HepG2 (cell line): ENCODE results near the gene SPIRE1. TPM values are rescaled to one million over a fixed set of nuclear protein-coding genes. Genes with fewer than 3 reads are reported as not detected.

ENCODE experiments used
- CHD2 ChIP-seq: IDR thresholded peaks from 2 replicates; pipeline ENCODE4 v1.6.1; 2011; ENCODE audit warnings: low read depth, low read length, improper control_type of control experiment
- DMAP1 ChIP-seq: IDR thresholded peaks from 2 replicates; pipeline ENCODE4 v1.6.1; 2016
- FOXA1 ChIP-seq, 2 experiments: fragments of 450-650 bp in 1 of 2; sonication (generic) in 1 of 2; formaldehyde crosslinking in 1 of 2; IDR thresholded peaks; 2 replicates each; pipeline versions ENCODE4 v1.4.0 to v1.6.1; 2016 to 2020; ENCODE audit warnings: missing genetic modification reagents in 1 of 2
- HCFC1 ChIP-seq: fragments of 150-350 bp; IDR thresholded peaks from 2 replicates; pipeline ENCODE4 v1.6.1; 2014; ENCODE audit warnings: low read depth, low read length
- JUND ChIP-seq: sonication (generic); formaldehyde crosslinking; IDR thresholded peaks from 2 replicates; pipeline ENCODE4 v1.8.0; 2022; ENCODE audit warnings: mild to moderate bottlenecking, missing genetic modification reagents
- MAFK ChIP-seq, 2 experiments: IDR thresholded peaks in 1 of 2; conservative IDR thresholded peaks in 1 of 2; 2 replicates each; pipeline ENCODE4 v1.6.1; 2011; ENCODE audit warnings: improper control_type of control experiment in 2 of 2, low read length in 2 of 2
- MED1 ChIP-seq: sonication (generic); formaldehyde crosslinking; IDR thresholded peaks from 2 replicates; pipeline ENCODE4 v1.4.0; 2020; ENCODE audit warnings: missing genetic modification reagents
- MTF1 ChIP-seq: sonication (generic); formaldehyde crosslinking; IDR thresholded peaks from 2 replicates; pipeline ENCODE4 v1.5.0; 2020; ENCODE audit warnings: missing genetic modification reagents
- NFE2L1 ChIP-seq: sonication (generic); formaldehyde crosslinking; IDR thresholded peaks from 2 replicates; pipeline ENCODE4 v1.4.0; 2020; ENCODE audit warnings: missing genetic modification reagents, mild to moderate bottlenecking, borderline replicate concordance
- NFKBIZ ChIP-seq: IDR thresholded peaks from 2 replicates; pipeline ENCODE4 v1.6.1; 2018; ENCODE audit warnings: missing genetic modification reagents, missing compliant biosample characterization
- NR2F6 ChIP-seq, 2 experiments: IDR thresholded peaks; 2 replicates each; pipeline ENCODE4 v1.6.1; 2016; ENCODE audit warnings: antibody characterized with exemption in 1 of 2, mild to moderate bottlenecking in 1 of 2
- TBX3 ChIP-seq: fragments of 450-650 bp; IDR thresholded peaks from 2 replicates; pipeline ENCODE4 v1.6.1; 2017; ENCODE audit warnings: antibody characterized with exemption, mild to moderate bottlenecking, inconsistent platforms, borderline replicate concordance
- ZC3H13 ChIP-seq: sonication (generic); formaldehyde crosslinking; IDR thresholded peaks from 2 replicates; pipeline ENCODE4 v1.8.1; 2023; ENCODE audit warnings: mild to moderate bottlenecking, missing genetic modification reagents, moderate library complexity
- ZNF335 ChIP-seq: sonication (generic); formaldehyde crosslinking; IDR thresholded peaks from 2 replicates; pipeline ENCODE4 v1.4.0; 2020; ENCODE audit warnings: missing genetic modification reagents
- ZNF629 ChIP-seq: sonication (generic); formaldehyde crosslinking; conservative IDR thresholded peaks from 2 replicates; pipeline ENCODE4 v1.5.0; 2020; ENCODE audit warnings: missing genetic modification reagents
- ZNF768 ChIP-seq: sonication (generic); formaldehyde crosslinking; IDR thresholded peaks from 2 replicates; pipeline ENCODE4 v1.4.0; 2020; ENCODE audit warnings: missing genetic modification reagents
- polyA plus RNA-seq, 8 experiments: library from polyadenylated mRNA; depleted of rRNA in 3 of 8; stranded (reverse) in 7 of 8; unstranded in 1 of 8; fragments of >200 nt; fragmentation: Illumina TruSeq in 4 of 8; extraction: Trizol in 4 of 8; gene quantifications; 2 replicates each; pipeline versions ENCODE4 v1.2.1 to v1.2.3, GENCODE V29; 2011 to 2016; ENCODE audit warnings: low read depth in 4 of 8, missing spikeins in 1 of 8, mixed read lengths in 1 of 8; ENCODE audit not compliant: insufficient read depth in 1 of 8
- total RNA-seq, 5 experiments: library from RNA; depleted of rRNA; stranded (reverse); fragments of >200 nt; fragmentation: Illumina TruSeq; extraction: Trizol; gene quantifications; 2 replicates each; pipeline ENCODE4 v1.2.3, GENCODE V29; 2016; ENCODE audit warnings: low read depth in 1 of 5
- TF ChIP-seq, protein P1 (sequence below): sonication (generic); formaldehyde crosslinking; IDR thresholded peaks from 2 replicates; pipeline ENCODE4 v1.8.1; 2023; ENCODE audit warnings: missing genetic modification reagents, inconsistent platforms, borderline replicate concordance
- TF ChIP-seq, protein P2 (sequence below): sonication (generic); formaldehyde crosslinking; IDR thresholded peaks from 2 replicates; pipeline ENCODE4 v1.4.0; 2020; ENCODE audit warnings: missing genetic modification reagents
- TF ChIP-seq, protein P3 (sequence below): sonication (generic); formaldehyde crosslinking; IDR thresholded peaks from 2 replicates; pipeline ENCODE4 v1.4.0; 2020; ENCODE audit warnings: missing genetic modification reagents

Gene SPIRE1
- total and polyA plus RNA-seq, 2 of the 13 experiments (the other 11 are each of a cell fraction or from before 2014, with no cell fraction given), result 9.9 to 21.3 TPM

DNA sequence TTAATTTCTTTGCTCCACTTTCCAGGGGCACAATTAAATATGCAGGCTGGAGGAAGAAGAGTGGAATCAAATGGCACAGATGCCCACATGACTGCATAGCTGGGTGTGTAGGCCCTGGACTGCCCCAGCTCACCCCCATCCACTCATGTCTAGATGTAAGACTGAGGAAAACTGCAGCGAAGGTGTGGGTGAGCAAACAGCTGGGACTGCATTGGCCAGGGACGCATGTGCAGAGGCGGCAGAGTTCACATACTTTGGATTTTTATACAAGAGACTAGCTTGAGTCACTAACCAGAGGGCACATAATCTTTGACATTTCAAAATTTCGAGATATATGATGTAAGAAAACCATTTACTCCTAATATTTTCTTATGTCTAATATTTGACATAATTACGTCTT is 60.1 kb downstream of the SPIRE1 start (continued):
- TF ChIP-seq, protein P1, sequence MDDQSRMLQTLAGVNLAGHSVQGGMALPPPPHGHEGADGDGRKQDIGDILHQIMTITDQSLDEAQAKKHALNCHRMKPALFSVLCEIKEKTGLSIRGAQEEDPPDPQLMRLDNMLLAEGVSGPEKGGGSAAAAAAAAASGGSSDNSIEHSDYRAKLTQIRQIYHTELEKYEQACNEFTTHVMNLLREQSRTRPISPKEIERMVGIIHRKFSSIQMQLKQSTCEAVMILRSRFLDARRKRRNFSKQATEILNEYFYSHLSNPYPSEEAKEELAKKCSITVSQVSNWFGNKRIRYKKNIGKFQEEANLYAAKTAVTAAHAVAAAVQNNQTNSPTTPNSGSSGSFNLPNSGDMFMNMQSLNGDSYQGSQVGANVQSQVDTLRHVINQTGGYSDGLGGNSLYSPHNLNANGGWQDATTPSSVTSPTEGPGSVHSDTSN (CRISPR knock-in tag), result no peak
- TF ChIP-seq TBX3, result peak; percentile 92
- TF ChIP-seq, protein P2, sequence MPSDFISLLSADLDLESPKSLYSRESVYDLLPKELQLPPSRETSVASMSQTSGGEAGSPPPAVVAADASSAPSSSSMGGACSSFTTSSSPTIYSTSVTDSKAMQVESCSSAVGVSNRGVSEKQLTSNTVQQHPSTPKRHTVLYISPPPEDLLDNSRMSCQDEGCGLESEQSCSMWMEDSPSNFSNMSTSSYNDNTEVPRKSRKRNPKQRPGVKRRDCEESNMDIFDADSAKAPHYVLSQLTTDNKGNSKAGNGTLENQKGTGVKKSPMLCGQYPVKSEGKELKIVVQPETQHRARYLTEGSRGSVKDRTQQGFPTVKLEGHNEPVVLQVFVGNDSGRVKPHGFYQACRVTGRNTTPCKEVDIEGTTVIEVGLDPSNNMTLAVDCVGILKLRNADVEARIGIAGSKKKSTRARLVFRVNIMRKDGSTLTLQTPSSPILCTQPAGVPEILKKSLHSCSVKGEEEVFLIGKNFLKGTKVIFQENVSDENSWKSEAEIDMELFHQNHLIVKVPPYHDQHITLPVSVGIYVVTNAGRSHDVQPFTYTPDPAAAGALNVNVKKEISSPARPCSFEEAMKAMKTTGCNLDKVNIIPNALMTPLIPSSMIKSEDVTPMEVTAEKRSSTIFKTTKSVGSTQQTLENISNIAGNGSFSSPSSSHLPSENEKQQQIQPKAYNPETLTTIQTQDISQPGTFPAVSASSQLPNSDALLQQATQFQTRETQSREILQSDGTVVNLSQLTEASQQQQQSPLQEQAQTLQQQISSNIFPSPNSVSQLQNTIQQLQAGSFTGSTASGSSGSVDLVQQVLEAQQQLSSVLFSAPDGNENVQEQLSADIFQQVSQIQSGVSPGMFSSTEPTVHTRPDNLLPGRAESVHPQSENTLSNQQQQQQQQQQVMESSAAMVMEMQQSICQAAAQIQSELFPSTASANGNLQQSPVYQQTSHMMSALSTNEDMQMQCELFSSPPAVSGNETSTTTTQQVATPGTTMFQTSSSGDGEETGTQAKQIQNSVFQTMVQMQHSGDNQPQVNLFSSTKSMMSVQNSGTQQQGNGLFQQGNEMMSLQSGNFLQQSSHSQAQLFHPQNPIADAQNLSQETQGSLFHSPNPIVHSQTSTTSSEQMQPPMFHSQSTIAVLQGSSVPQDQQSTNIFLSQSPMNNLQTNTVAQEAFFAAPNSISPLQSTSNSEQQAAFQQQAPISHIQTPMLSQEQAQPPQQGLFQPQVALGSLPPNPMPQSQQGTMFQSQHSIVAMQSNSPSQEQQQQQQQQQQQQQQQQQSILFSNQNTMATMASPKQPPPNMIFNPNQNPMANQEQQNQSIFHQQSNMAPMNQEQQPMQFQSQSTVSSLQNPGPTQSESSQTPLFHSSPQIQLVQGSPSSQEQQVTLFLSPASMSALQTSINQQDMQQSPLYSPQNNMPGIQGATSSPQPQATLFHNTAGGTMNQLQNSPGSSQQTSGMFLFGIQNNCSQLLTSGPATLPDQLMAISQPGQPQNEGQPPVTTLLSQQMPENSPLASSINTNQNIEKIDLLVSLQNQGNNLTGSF (CRISPR knock-in tag), result no peak
- TF ChIP-seq ZNF768, result no peak
- no peak for TF ChIP-seq NFKBIZ (CRISPR knock-in tag)
- no peak for TF ChIP-seq NFE2L1
- peak; percentile 59 for TF ChIP-seq ZNF629 (CRISPR knock-in tag)
- no peak for TF ChIP-seq ZNF335 (CRISPR knock-in tag)
- TF ChIP-seq FOXA1 (IDR thresholded peaks at IDR 0.05), result no peak
- TF ChIP-seq FOXA1 (CRISPR knock-in tag; IDR thresholded peaks at IDR 0.05), result peak; percentile 47
- no peak for TF ChIP-seq HCFC1
- no peak for TF ChIP-seq MED1 (CRISPR knock-in tag)
- TF ChIP-seq MAFK (conservative IDR thresholded peaks at IDR 0.05 in 1 of 2, IDR thresholded peaks at IDR 0.05 in 1 of 2; ENCODE audit: low read length in 2 of 2), result no peak
- no peak for TF ChIP-seq CHD2
- TF ChIP-seq, protein P3, sequence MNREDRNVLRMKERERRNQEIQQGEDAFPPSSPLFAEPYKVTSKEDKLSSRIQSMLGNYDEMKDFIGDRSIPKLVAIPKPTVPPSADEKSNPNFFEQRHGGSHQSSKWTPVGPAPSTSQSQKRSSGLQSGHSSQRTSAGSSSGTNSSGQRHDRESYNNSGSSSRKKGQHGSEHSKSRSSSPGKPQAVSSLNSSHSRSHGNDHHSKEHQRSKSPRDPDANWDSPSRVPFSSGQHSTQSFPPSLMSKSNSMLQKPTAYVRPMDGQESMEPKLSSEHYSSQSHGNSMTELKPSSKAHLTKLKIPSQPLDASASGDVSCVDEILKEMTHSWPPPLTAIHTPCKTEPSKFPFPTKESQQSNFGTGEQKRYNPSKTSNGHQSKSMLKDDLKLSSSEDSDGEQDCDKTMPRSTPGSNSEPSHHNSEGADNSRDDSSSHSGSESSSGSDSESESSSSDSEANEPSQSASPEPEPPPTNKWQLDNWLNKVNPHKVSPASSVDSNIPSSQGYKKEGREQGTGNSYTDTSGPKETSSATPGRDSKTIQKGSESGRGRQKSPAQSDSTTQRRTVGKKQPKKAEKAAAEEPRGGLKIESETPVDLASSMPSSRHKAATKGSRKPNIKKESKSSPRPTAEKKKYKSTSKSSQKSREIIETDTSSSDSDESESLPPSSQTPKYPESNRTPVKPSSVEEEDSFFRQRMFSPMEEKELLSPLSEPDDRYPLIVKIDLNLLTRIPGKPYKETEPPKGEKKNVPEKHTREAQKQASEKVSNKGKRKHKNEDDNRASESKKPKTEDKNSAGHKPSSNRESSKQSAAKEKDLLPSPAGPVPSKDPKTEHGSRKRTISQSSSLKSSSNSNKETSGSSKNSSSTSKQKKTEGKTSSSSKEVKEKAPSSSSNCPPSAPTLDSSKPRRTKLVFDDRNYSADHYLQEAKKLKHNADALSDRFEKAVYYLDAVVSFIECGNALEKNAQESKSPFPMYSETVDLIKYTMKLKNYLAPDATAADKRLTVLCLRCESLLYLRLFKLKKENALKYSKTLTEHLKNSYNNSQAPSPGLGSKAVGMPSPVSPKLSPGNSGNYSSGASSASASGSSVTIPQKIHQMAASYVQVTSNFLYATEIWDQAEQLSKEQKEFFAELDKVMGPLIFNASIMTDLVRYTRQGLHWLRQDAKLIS, result no peak
- TF ChIP-seq JUND (CRISPR knock-in tag), result no peak
- TF ChIP-seq MTF1 (CRISPR knock-in tag), result no peak
- TF ChIP-seq DMAP1 (CRISPR knock-in tag), result no peak
- TF ChIP-seq ZC3H13 (CRISPR knock-in tag), result no peak
- peak; percentile 32; the same call in 1 of the 2 replicates for TF ChIP-seq NR2F6 (IDR thresholded peaks at IDR 0.05)
- peak; percentile 47; the same call in 1 of the 2 replicates for TF ChIP-seq NR2F6 (CRISPR knock-in tag; IDR thresholded peaks at IDR 0.05)
